Measurements from ENCODE around the gene GRIFIN. TPM values are rescaled to one million over a fixed set of nuclear protein-coding genes. Genes with fewer than 3 reads are reported as not detected.

Gene GRIFIN
- total RNA-seq, 1 experiment from 2014 or later, result not detected

DNA sequence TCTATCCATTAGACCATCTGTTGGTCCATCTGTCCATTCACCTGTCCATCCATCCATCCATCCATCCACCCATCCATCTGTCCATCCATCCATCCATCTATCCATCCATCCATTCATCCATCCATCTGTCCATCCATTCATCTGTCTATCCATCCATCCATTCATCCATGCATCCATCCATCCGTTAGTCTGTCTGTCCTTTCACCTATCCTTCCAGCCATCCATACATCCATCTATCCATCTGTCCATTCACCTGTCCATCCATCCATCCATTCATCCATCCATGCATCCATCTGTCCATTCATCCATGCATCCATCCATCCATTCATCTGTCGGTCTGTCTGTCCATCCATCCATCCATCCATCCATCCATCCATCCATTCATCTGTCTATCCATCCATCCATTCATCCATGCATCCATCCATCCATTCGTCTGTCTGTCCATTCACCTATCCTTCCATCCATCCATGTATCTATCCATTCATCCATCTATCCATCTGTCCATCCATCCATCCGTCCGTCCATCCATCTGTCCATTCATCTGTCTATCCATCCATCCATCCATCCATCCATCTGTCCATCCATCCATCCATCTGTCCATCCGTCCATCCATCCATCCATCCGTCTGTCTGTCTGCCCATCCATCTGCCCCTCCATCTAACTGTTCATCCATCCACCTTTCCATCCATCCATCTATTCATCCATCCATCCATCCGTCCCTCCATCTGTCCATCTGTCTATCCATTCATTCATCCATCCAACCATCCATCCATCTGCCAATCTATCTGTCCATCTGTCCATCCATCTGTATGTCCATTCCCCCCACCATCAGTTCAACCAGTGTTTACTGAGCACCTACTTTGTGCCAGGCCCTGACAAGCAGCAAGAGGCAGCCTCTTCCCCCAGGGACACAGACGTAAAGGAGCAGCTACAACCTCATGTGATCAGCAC is 38.5 kb upstream of the GRIFIN start:
- no peak for DNase-seq (ENCODE audit: low spot score)
- in situ Hi-C loops (cut with HindIII; ENCODE audit: low sequenced_read_pairs), result no loop called here

DNA sequence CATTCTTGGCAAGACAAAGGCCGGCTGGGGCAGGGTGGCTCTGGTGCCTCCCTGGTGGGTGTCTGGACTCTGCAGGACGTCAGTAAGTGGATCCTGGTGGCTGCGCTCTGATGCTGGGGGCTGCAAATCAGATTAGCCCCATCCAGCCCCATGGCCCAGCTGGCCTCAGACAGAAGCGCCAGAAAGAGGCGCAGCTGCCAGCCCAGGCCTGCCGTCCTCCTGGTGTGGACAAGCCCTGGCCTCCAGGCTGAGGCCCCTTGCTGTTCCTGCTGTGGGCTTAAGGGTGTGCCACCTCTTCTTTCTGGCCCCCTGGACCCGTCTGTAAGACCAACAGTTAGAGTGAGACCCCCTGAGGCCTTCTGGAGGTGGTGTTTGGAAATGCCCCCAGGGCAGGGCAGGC is 37.5 kb upstream of the GRIFIN start:
- no peak for DNase-seq (ENCODE audit: low spot score)

DNA sequence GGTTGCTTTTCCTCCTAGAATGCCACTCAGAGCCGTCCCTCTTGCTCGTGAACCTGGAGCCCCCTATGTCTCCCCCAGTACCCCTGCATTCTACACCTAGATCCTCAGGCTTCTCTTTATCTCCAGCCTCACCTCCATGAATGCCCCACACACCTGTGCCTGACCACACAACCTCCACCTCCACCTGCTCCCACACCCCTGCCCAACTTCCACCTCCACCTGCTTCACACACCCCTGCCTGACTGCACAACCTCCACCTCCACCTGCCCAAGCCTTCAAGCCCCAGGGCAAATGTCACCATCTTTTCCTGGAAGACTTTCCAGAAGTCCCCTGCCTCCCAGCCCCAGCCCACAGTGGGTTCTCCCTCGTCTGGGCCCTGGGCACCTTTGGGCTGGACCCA is 36.5 kb upstream of the GRIFIN start:
- in situ Hi-C loops (cut with HindIII; ENCODE audit: low sequenced_read_pairs), result no loop called here
- no peak for DNase-seq (ENCODE audit: low spot score)

More for the DNA sequence above, 37.5 kb upstream of the GRIFIN start:
- in situ Hi-C loops (cut with HindIII; ENCODE audit: low sequenced_read_pairs), result no loop called here

DNA sequence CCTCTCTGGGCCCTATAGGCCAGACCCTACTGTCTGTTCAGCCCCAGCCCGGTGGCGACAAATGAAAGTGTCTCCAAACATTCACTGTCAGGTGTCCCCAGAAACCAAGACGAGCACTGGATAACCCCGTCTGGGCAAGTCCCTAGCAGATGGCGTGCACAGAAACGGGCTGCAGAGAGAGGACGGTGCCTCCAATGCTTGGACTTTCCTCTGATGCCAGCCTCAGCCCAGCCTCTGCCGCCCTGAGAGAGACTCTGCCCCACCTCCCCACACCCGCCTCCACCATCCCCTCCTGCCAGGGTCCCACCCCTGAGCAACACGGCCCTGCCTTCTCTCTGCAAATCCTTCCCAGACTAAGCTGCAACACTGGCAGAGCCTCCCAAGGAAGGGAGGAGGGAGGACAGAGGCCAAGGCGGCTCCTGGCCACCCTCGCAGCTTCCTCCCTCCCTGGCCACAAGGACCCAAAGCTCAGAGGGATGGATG is 36.0 kb upstream of the GRIFIN start:
- peak; percentile 55 for DNase-seq (ENCODE audit: low spot score)

DNA sequence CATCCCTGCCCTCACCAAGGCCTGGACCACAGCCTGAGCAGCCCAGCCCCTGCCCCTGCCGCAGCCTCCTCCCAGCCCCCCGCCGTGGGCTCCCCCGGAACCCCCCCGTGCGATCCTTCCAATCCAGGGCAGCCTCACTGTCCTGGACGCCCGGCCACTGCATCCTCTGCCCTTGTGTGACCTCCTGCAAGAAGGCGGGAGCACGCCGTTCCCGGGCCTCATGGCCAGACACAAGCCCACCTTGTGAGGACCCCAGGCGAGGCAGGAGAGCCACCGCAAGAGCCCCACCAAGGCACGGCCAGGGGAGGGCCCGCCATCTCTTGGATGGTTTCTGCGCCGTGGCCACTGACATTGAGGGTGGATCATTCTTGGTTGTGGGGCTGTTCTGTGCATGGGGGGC is 35.6 kb upstream of the GRIFIN start:
- DNase-seq (ENCODE audit: low spot score), result no peak
- in situ Hi-C loops (cut with HindIII; ENCODE audit: low sequenced_read_pairs), result no loop called here

More for the DNA sequence above, 36.0 kb upstream of the GRIFIN start:
- in situ Hi-C loops (cut with HindIII; ENCODE audit: low sequenced_read_pairs), result no loop called here

DNA sequence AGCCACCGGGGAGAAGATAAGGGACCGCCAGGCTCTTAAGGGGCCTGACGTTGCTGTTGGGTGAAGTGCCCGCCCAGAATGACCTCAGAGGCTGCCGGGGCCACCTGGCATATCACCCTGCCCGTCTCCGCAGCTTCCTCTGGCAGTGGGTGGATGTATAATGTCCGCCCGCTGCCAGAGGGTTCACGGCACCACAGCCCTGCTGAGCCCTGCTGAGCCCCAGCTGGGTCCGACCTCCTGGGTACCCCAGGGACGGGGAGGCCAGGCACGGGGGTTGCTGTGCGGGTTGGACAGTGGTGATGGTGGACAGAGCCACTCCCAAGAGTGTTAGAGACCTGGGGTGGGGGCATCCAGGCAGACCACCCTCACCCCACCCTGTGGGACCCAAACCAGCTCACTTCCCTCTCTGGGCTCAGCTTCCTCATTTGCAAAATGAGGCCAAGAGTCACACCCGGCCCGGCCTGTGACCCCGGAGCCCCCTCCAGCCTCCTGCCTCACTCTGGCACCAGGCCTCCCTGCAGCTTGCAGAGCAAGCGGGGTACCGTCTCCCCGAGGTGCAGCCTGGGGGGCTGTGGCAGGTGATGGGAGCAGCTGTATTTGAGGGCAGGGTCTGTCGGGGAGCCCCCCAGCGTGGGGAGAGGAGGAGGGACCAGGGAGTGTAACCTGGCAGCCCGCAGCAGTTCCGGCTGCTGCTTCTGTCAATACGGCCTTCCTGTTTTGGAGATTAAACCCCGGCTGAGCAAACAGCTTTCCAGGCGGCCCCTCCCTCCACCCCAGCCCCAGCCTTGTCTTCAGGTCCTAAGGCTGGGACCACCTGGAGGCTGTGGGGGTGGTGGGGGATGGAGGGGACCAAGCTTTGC is 34.9 kb upstream of the GRIFIN start:
- DNase-seq (ENCODE audit: low spot score), result no peak
- in situ Hi-C loops (cut with HindIII; ENCODE audit: low sequenced_read_pairs), result no loop called here

DNA sequence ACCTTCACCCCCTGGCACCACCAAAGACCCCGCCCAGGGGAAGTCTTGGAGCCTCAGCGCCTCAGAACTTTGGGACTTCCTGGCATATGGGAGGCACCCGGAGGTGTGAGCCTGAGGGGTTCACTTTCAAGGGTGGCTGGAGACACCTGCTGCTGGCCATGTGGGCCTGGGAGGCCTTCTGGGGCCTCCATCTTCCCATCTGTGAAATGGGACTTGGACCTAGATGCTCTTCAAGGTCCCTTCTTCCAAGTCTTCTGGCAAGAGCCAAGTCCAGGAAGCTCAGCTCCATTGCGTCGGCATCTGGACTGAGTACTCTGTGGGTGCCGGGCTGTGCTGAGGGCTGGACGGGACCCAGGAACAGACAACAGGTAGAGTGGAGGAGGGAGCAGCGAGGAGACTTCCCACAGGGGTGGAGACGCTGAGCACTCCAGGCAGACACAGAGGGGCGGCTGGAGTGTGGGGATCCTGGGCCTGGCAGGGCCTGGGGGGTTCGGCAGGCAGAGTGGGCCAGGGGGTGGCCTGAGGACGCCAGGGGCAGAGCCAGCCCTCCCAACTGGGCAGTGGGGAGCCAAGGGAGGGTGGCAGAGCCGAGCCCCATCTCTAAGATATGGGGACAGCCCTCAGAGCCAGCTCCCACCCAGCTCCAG is 34.1 kb upstream of the GRIFIN start:
- DNase-seq (ENCODE audit: low spot score), result no peak
- in situ Hi-C loops (cut with HindIII; ENCODE audit: low sequenced_read_pairs), result no loop called here

DNA sequence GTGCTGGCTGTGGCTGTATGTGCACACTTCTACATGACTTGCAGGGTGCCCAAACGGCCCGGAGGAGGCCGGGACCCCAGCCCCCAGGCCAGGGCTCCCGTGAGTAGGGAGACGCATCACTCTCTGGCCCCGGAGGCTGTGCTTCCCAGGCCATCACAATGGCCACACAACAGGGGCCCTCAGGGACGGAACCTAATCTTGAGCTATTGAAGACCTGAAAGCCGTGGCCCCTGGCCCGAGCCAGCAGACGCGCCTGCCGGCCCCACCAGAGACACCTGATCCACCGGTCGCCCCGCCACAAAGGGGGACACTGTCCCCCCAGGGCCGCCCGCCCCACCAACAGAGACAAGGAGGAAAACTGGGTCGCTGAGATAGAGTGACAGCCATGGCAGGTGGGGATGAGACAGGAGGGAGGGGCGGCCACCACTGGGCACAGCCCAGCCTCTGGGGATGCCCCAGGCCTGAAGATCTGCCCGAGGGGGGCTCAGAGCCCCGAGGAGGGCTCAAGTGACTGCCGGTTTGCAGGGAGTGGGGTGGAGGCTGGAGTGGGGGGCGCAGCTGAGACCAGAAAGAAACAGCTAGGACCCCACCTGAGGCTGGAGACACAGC is 33.2 kb upstream of the GRIFIN start:
- in situ Hi-C loops (cut with HindIII; ENCODE audit: low sequenced_read_pairs), result no loop called here
- DNase-seq (ENCODE audit: low spot score), result no peak

DNA sequence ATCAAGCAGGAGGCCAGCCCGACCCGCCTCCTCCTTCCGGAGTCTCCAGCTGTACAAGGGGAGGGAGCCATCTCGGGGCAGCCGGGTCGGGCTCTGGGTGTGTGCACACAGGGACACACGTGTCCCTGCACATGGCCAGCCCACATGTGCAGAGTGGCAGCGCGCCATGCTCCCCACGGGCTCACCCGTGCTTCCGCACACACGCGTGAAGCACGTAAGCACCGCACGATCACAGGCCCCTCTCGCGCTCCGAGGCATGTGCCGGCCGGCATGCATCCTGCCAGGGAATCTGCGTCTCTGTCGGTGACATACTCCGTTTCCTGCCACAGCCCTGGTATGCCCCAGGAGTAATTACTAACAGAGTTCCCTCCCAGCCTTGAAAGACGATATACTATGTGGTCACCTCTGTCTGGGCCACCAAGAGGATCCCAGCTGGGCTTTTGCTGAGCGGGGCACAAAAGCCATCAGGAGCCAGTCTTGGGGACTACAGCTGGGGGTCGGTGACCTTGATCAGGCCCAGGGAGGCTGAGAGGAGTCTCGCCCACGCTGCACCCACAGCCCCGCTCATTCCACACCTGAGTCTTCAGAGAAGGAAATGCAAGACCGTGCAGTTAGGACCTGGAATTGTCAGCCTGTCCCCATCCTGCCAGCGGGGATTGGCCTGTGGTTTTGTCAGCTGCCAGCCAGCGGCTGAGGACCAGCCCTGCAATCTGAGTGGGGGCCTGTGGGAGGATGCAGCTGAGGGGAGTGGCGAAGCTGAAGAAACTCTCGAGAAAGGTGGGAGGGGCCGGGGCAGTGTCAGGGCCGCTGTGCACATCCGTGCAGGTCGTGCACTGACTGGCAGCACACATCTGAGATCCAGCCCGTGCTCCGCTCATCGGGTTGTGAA is 32.4 kb upstream of the GRIFIN start:
- in situ Hi-C loops (cut with HindIII; ENCODE audit: low sequenced_read_pairs), result no loop called here
- DNase-seq (ENCODE audit: low spot score), result no peak

DNA sequence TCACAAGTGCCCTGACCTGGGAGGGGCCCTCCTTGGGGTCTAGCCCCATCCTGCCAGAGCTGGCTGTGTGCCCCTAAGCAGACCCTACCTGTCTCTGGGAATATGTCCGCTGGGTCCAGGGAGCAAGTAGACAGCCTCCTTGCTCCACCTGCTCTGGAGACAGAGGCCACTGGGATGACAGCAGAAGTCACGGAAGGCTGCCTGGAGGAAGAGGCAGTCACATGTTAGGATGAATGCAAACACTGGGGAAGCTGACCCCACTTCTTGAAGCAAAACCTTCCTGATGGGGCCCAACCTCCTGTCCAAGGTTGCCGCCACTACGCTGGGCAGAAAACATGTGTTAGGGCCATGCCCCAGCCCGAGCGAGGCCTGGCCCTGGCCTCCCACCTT is 31.7 kb upstream of the GRIFIN start:
- in situ Hi-C loops (cut with HindIII; ENCODE audit: low sequenced_read_pairs), result no loop called here
- no peak for DNase-seq (ENCODE audit: low spot score)

DNA sequence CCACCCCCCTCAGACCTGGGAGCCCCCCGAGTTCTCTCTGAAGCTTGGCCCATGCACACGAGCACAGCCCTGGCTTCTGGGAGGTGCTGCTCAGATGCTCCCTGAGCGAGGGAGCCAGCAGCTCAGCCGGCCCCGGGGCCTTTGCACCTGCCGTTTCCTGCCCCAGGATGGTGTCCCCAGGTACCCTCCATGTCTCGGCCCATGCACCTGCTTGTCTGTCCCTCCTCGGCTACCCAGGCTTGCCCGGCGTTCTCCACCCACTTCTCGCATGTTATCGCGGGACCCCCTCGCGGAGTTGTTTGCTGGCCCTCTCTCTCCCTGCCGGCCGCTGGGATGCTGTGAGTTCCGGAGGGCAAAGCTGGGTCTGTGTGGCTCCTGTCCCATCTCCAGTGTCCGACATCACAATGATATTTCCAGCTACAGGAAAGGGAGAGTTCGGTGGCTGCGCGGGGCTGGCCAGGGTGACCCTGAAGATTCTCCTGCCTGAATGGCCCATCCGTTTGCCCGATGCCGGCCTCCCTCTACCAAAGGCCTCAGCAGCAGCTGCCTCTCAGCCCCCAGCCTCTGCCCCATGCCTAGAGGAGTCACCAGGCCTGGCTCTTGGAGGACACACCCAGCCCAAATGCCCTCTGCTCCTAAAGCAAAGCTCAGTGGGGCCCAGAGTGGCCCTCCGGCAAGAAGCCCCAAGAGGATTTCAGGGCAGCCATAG is 31.2 kb upstream of the GRIFIN start:
- no peak for DNase-seq (ENCODE audit: low spot score)
- in situ Hi-C loops (cut with HindIII; ENCODE audit: low sequenced_read_pairs), result no loop called here

DNA sequence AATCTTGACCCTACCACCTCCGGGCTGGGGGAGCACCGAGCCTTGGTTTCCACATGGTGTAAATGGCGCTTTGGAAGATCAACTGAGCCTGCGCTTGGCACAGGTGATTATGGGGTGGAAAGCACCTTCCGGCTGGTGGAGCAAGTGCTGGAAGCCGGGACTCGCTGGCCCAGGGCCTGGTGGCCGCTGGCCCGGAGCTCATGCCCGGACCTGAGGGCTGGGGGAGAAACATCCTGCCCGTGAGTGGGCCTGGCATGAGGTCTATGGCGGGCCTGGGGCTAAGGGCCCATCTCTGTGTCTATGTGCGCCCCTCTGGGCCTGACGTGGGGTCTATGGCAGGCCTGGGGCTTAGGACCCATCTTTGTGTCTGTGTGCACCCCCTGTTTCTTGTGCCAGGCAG is 29.2 kb upstream of the GRIFIN start:
- peak; percentile 63 for DNase-seq (ENCODE audit: low spot score)
- in situ Hi-C loops (cut with HindIII; ENCODE audit: low sequenced_read_pairs), result no loop called here

DNA sequence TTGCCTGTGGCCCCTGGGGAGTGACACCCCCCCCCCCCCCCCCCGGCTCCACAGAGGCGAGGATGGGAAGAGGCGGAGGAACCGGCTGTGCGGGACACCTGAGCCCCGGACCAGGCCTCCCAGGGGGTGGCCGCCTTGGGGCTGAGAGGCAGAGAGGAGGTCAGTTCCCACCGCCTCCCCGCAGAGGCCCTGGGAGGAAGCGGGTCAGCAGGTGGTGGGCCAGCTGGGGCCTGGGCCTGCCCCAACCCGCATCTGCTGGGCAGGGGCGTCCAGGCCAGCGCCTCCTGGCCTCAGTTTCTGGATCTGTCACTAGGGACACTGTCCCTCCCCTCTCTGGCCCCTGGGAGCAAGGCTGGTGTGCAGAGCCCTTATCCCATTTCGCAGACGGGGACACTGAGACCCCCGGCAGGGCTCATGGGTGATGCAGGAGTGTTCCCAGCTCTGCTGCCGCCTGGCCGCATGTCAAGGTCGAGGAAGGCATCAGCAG is 28.7 kb upstream of the GRIFIN start:
- no peak for DNase-seq (ENCODE audit: low spot score)
- in situ Hi-C loops (cut with HindIII; ENCODE audit: low sequenced_read_pairs), result no loop called here

DNA sequence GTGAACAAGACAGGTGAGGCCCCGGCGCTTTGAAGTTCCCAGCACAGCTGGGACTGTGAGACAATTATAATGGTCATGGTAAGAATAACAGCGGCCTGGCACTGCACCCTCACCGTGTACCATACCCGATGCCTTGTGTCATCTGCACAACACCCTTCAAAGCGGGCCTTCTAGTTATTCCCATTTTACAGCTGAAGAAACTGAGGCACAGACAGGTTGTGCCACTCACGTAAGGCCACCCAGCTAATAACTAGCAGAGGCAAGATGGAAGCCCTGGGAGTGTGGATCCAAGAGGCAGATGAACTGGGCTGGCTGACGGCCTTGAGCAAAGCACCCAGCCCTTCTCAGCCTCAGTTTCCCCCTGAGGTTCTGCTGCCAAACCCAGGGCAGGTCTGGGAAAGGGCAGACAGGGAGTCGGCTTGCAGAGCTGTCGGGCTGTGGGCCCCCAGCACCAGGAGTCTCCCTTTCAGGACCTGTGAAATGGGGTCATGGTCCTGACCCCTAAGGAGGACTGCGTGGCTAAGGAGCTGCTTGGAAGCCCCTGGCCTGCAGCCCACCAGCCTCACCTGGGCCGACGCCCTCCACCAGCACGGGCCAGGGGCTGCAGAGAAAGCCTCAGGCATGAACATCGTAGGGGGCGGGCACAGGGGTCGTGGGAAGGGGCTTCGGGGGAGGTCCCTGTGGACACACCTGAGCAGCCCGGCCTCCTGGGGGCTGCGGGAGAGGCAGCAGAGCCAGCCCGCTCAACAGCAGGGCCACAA is 28.1 kb upstream of the GRIFIN start:
- in situ Hi-C loops (cut with HindIII; ENCODE audit: low sequenced_read_pairs), result no loop called here
- DNase-seq (ENCODE audit: low spot score), result no peak

DNA sequence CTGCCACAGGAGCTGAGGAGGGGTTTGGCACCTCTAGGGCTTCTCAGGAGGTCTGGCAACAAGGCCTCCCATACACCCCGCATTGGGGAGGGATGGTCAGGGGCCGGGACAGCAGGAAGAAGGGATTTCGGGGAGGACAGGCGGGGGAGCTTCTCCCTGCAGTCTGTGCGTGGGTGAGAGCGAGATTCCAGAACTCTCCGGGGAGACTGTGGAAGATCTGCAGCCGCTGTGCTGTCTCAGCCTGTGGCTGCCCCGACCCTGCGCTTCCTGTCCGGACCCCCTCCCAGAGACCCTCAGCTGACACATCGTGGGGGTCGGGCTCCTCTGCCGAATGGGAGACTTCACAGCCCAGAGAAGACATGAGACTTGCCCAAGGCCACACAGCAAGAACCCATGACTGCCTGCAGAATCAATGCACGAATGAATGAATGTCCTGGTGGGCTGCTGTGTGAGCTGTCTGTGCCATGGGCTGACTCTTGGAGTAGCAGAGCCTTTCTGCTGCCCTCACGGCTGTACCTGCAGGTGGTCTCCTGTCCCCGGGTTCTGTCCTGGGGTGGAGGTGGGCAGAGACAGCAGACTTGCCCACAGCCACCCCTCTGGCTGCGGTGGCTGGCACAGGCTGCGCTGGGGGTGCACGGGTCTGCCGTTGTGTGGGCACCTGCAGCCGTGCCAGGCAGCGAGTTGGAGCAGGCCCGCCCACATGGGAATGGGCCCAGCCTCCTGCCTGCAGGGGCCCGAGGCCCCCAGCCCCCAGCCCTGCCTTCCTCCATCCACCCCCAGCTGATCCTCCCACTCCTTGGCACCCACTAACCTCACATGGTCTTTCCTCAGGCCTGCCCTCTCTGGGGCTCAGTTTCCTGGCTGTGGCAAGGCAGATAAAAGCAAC is 27.1 kb upstream of the GRIFIN start:
- no peak for DNase-seq (ENCODE audit: low spot score)
- in situ Hi-C loops (cut with HindIII; ENCODE audit: low sequenced_read_pairs), result no loop called here

DNA sequence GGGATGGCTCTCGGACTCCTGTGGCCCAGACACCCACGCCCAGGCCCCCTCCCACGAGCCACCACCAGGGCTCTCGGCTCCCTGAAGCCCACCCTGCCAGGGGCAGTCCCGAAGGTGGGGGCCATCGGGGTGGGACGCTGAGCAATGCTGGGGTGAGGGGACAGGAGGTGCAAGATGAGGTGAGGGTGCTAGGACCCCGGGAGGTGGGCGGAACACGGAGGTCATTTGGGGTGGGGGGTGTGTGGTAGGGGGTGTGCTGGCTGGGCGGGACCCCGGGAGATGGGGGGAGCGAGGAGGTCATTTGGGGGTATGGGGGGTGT is 26.4 kb upstream of the GRIFIN start:
- DNase-seq (ENCODE audit: low spot score), result no peak
- in situ Hi-C loops (cut with HindIII; ENCODE audit: low sequenced_read_pairs), result no loop called here

Data from G401 (cell line).